HG03520 (cell line): ENCODE results near the gene ZNF878.

ENCODE experiments used
- ATAC-seq: cut with Tn5 transposase; IDR thresholded peaks from one replicate; pipeline ENCODE4 v1.9.1; 2021; ENCODE audit warnings: mild to moderate bottlenecking, moderate library complexity; ENCODE audit not compliant: unreplicated experiment

The ZNF878 gene

GRCh38 chr19:12035220-12036172, 17.3 kb downstream of the ZNF878 start, which contains the start of gene ZNF433:
TSS of gene ZNF433 (minus strand) at chr19:12035679. CDS start at chr19:12035539, 140 bp downstream.
- ATAC-seq, result no peak

DNA sequence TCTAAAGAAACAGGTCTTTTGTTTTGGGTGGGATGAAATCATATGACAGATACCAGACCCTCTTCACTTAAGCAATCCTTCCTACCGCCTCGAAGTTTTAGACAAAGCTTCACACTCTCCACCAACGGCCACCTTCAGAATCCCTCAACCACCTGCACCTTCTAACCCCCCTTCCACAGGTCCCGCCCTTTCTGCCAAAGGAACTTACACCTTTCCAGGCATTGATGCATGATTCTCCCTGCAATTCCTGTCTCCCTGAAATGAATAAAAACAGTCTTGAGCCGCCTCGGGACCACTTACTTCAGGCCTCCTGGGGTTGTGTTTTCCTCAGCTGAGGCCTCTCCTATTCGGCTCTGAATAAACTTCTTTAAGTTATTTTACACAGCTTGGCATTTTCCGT, 18.1 kb downstream of the ZNF878 start:
- no peak for ATAC-seq

DNA sequence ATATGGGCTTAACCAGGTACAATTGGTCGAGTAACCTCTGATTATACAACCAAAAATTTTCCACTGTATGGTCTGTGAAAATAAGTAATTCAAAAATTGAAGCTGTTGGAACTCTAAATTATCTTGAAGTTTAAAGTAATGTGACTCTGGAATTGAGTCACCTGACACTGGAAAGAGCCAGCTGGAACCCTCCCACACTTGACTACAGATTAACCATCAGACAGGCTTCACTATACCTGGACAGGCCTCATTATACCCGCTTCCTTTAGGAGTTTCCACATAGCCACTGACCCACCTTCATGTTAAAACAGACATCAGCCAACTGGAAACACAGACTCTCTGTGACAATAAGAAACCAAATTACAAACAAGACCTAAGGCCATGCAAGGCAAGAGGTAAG, 18.6 kb downstream of the ZNF878 start:
- ATAC-seq, result no peak

GRCh38 chr19:12015753-12016116, 37.0 kb downstream of the ZNF878 start:
- ATAC-seq, result no peak

DNA sequence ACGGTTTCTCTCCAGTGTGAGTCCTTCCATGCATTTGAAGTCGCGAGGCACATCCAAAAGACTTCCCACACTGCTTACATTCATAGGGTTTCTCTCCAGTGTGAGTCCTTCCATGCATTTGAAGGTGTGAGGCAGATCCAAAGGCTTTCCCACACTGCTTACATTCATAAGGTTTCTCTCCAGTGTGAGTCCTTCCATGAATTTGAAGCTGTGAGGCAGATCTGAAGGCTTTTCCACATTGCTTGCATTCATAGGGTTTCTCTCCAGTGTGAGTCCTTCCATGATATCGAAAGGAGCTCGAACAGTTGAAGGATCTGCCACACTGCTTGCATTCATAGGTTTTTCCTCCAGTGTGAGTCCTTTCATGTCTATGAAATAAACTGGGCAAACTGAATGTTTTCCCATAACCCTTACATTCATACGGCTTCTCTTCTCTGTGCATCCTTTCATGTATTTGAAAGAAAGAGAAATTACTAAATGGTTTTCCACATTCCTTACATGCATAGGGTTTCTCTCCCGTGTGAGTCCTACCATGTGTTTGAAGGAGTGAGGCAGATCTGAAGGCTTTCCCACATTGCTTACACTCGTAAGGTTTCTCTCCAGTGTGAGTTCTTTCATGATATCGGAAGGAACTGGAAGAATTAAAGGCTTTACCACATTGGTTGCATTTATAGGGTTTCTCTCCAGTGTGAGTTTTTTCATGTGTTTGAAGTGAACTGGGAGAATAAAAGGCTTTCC, 37.6 kb downstream of the ZNF878 start:
- no peak for ATAC-seq

GRCh38 chr19:12000152-12000981, 52.4 kb downstream of the ZNF878 start:
- no peak for ATAC-seq

DNA sequence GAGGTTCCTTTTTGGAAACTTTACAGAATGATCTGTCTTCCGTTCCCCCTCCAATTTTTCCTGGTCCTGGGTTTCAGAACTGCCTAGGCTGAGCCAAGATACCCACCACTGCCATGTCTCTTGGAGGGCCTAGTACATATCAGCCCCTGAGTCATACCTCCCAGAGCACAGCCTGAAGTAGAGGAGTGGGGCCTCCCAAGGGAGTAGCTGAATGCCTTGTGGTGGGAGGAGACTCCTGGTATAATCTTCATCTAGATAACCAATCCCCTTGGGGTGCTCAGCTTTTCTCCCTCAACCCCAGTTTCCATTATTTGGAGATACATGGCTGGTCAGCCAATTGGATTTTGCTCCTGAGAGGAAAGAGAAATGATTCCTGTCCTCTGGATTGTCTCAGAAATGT, 57.6 kb downstream of the ZNF878 start:
- no peak for ATAC-seq
